K562 (cell line): ENCODE results near the gene ISYNA1. TPM values are rescaled to one million over a fixed set of nuclear protein-coding genes. Genes with fewer than 3 reads are reported as not detected.

Experiments
- ATAC-seq: fragments of 200-7000 bp; cut with Tn5 transposase; 3 replicates; pipeline ENCODE4 v1.9.1; 2020; ENCODE audit warnings: moderate library complexity
- BruUV-seq: library from RNA; stranded (reverse); fragments of 400-500 nt; replicated peaks from 2 replicates; lab custom pipeline; 2021; lab: Mats Ljungman, UMichigan
- CTCF ChIA-PET: fragments of 300-600 bp; formaldehyde crosslinking; extraction: SDS; loops from one replicate; lab custom pipeline; 2021; ENCODE audit warnings: low intra/inter-chr PET ratio; lab: Yijun Ruan, JAX
- POLR2A ChIA-PET: fragments of 300-600, 350-650 bp; sonication (Branson Sonifier 250); formaldehyde crosslinking; extraction: SDS; loops from one replicate; lab custom pipeline; 2021; ENCODE audit warnings: antibody characterized with exemption, inconsistent platforms; lab: Yijun Ruan, JAX
- DNase-seq, 4 experiments: peaks; one replicate each; pipeline versions ENCODE4 v3.0.0 to v3.0.0-alpha.2; 2011 to 2018; ENCODE audit warnings: low spot score in 3 of 4, mixed read lengths in 3 of 4; ENCODE audit errors: extremely low read depth in 1 of 4
- FAIRE-seq: peaks from 2 replicates; lab custom pipeline; 2011; peaks lifted over from hg19 to GRCh38; lab: Jason Lieb, UNC
- H2AFZ ChIP-seq: 2 replicates; pipeline ENCODE4 v1.6.0; 2011; ENCODE audit warnings: low read depth, low read length, control low read depth, inconsistent platforms
- H3K27ac ChIP-seq: fragments of 200-600 bp; 3 replicates; pipeline ENCODE4 v1.8.0; 2011; ENCODE audit warnings: low read depth, mild to moderate bottlenecking, control low read depth, inconsistent platforms, low read length, moderate library complexity, mixed read lengths; ENCODE audit errors: extremely low read depth
- H3K27me3 ChIP-seq, 2 experiments: fragments of 300-600 bp in 1 of 2; 2 replicates in 1 of 2; 3 replicates in 1 of 2; pipeline versions ENCODE4 v1.6.0 to v1.8.0; 2011; ENCODE audit warnings: inconsistent platforms in 2 of 2, low read length in 2 of 2, mild to moderate bottlenecking in 1 of 2, mixed read lengths in 1 of 2, moderate library complexity in 1 of 2; ENCODE audit not compliant: control insufficient read depth in 2 of 2, insufficient read depth in 2 of 2
- H3K36me3 ChIP-seq: fragments of 300-600 bp; 3 replicates; pipeline ENCODE4 v1.8.0; 2011; ENCODE audit warnings: mild to moderate bottlenecking, low read length, inconsistent platforms; ENCODE audit not compliant: control insufficient read depth, insufficient read depth
- H3K4me1 ChIP-seq, 2 experiments: fragments of 200-600 bp in 1 of 2; replicated peaks in 1 of 2; 2 replicates in 1 of 2; 3 replicates in 1 of 2; pipeline versions ENCODE4 v1.5.1 to v1.8.0; 2011; ENCODE audit warnings: inconsistent platforms in 2 of 2, low read length in 2 of 2, mild to moderate bottlenecking in 1 of 2, mixed read lengths in 1 of 2, moderate library complexity in 1 of 2; ENCODE audit not compliant: control insufficient read depth in 2 of 2, insufficient read depth in 2 of 2
- H3K4me2 ChIP-seq: 2 replicates; pipeline ENCODE4 v1.6.1; 2011; ENCODE audit warnings: low read length, control low read depth, inconsistent platforms, mixed read lengths; ENCODE audit not compliant: insufficient read depth
- H3K4me3 ChIP-seq: fragments of 200-600 bp; sonication (generic), shearing (Covaris generic); 2 replicates; pipeline ENCODE4 v1.5.1; 2016; ENCODE audit warnings: control low read depth, inconsistent platforms
- H3K79me2 ChIP-seq: fragments of 200-600 bp; 3 replicates; pipeline ENCODE4 v1.8.0; 2011; ENCODE audit warnings: low read length, inconsistent platforms; ENCODE audit not compliant: control insufficient read depth, insufficient read depth
- H3K9ac ChIP-seq, 2 experiments: 2 replicates each; pipeline versions ENCODE4 v1.6.0 to v1.6.1; 2011; ENCODE audit warnings: low read depth in 2 of 2, low read length in 2 of 2, control low read depth in 1 of 2, inconsistent platforms in 1 of 2, mild to moderate bottlenecking in 1 of 2, mixed read lengths in 1 of 2; ENCODE audit not compliant: insufficient read depth in 1 of 2
- H3K9me1 ChIP-seq: one replicate; pipeline ENCODE4 v1.6.0; 2011; ENCODE audit warnings: inconsistent platforms, mild to moderate bottlenecking, low read length, moderate library complexity; ENCODE audit not compliant: control insufficient read depth, insufficient read depth
- H3K9me3 ChIP-seq: replicated peaks from 2 replicates; pipeline ENCODE4 v1.5.1; 2011; ENCODE audit warnings: low read depth, low read length, inconsistent platforms; ENCODE audit not compliant: control insufficient read depth, insufficient read depth
- H4K20me1 ChIP-seq: replicated peaks from 2 replicates; pipeline ENCODE4 v1.6.1; 2011; ENCODE audit warnings: low read length, inconsistent platforms, mixed read lengths; ENCODE audit not compliant: control insufficient read depth, insufficient read depth
- BMI1 ChIP-seq: fragments of 150-350 bp; IDR thresholded peaks from 2 replicates; pipeline ENCODE4 v1.6.1; 2014; ENCODE audit warnings: low read length
- CTBP1 ChIP-seq: fragments of 450-650 bp; IDR thresholded peaks from 2 replicates; pipeline ENCODE4 v1.6.1; 2016; ENCODE audit warnings: borderline replicate concordance
- MYNN ChIP-seq, 2 experiments: sonication (generic); formaldehyde crosslinking in 1 of 2; IDR thresholded peaks; 2 replicates each; pipeline versions ENCODE4 v1.5.0 to v1.6.1; 2016 to 2020; ENCODE audit warnings: antibody characterized with exemption in 1 of 2, missing genetic modification reagents in 1 of 2
- NFYB ChIP-seq: IDR thresholded peaks from 2 replicates; pipeline ENCODE4 v1.6.1; 2011; ENCODE audit warnings: mild to moderate bottlenecking, moderate library complexity; ENCODE audit not compliant: insufficient read length; ENCODE audit errors: extremely low read depth
- PHF20 ChIP-seq: fragments of 450-650 bp; IDR thresholded peaks from 2 replicates; pipeline ENCODE4 v1.6.1; 2018; ENCODE audit not compliant: partially characterized antibody
- ZKSCAN3 ChIP-seq: fragments of 250-450 bp; sonication (Bioruptor Pico); IDR thresholded peaks from 2 replicates; pipeline ENCODE4 v1.4.0; 2020
- ZNF263 ChIP-seq: sonication (generic); formaldehyde crosslinking; IDR thresholded peaks from 2 replicates; pipeline ENCODE4 v1.8.0; 2022; ENCODE audit warnings: mild to moderate bottlenecking, missing genetic modification reagents, borderline replicate concordance
- ZNF561 ChIP-seq: fragments of 450-650 bp; formaldehyde crosslinking; conservative IDR thresholded peaks from 2 replicates; pipeline ENCODE4 v1.4.0; 2020; ENCODE audit warnings: mild to moderate bottlenecking, moderate library complexity
- WGBS: fragments of 100-300 bp; shearing (Covaris generic); methylation state at CpG from one replicate; pipeline ENCODE4 v1.1.6; 2016; ENCODE audit warnings: low coverage, mixed read lengths; ENCODE audit not compliant: insufficient coverage; ENCODE audit errors: missing lambda C conversion rate; 5-methylcytosine and 5-hydroxymethylcytosine counted together
- in situ Hi-C: fragments of 300-500 bp; cut with MboI; formaldehyde crosslinking; loops from 4 replicates; pipeline ENCODE4 v1.15.0; 2018; ENCODE audit warnings: inconsistent platforms, mixed read lengths
- intact Hi-C: fragments of 100-400 bp; cut with micrococcal nuclease; formaldehyde crosslinking; loops from 2 replicates; pipeline ENCODE4 v1.14.2; 2022
- polyA plus RNA-seq, 8 experiments: library from polyadenylated mRNA; depleted of rRNA in 4 of 8; stranded (reverse) in 5 of 8; unstranded in 3 of 8; fragments of >200 nt; fragmentation: Nextera tagmentation in 2 of 8; fragmentation: Illumina TruSeq in 1 of 8; extraction: Ambion mirVana in 2 of 8; extraction: Trizol in 1 of 8; gene quantifications; 2 replicates each; pipeline versions ENCODE4 v1.2.1 to v1.2.3, GENCODE V29; 2011 to 2014; ENCODE audit warnings: inconsistent platforms in 1 of 8, missing spikeins in 1 of 8
- total RNA-seq, 7 experiments: library from RNA; depleted of rRNA in 6 of 7; stranded (reverse); fragments of >200 nt in 6 of 7; fragmentation: Illumina TruSeq in 2 of 7; extraction: Trizol in 2 of 7; gene quantifications; 2 replicates each; pipeline versions ENCODE4 v1.2.1 to v1.2.3, GENCODE V29; 2011 to 2021; ENCODE audit warnings: low replicate concordance in 1 of 7
- TF ChIP-seq, protein P1 (sequence below): sonication (generic); formaldehyde crosslinking; IDR thresholded peaks from 2 replicates; pipeline ENCODE4 v1.8.1; 2023; ENCODE audit warnings: missing genetic modification reagents, mild to moderate bottlenecking, borderline replicate concordance
- TF ChIP-seq, protein P2 (sequence below): fragments of 200-800 bp; sonication (Bioruptor generic); IDR thresholded peaks from 2 replicates; pipeline ENCODE4 v1.6.1; 2017; ENCODE audit warnings: missing genetic modification characterization, missing compliant biosample characterization

The ISYNA1 gene
- total and polyA plus RNA-seq, 9 of the 15 experiments (the other 6 are each of a cell fraction or from before 2014, with no cell fraction given) = 21.8 to 460 (median 93.2) TPM

DNA sequence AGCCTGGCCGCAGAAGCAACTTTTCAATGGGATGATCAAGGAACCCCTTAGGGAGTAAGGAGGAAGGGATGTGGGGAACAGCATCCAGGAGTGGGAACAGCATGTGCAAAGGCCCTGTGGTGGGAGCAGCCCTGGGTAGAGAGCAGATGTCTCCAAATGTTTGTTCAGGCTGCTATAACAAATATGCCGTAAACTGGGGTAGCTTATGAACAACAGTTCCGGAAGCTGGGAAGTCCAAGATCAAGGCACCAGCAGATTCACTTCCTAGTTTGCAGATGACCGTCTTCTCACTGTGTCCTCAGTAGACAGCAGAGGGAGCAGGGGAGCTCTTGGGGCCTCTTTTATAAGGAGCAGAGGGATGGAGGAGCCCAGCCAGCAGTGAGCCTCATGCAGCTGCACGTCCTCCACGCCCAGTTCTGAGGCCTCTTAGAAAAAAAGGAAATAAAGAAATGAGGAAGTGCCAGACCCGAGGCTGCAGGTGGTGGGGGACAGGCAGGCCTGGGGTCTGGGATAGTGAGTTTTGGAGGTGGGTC is 36.3 kb downstream of the ISYNA1 start:
- 30% methylated on average over 7 of the region's 7 CpGs for WGBS
- Histone ChIP-seq H3K79me2 (no peaks in the 10 kb centered on the region), H3K4me1 (peaks cover 12 to 21% of the 10 kb centered on the region in 2 experiments), H4K20me1 (no peaks in the 10 kb centered on the region), H3K4me3 (no peak overlapping the region), H3K27me3 (no peaks in the 10 kb centered on the region), H3K4me2 (no peak overlapping the region; the same call in 1 of the 2 replicates), H3K9ac (peak overlapping the region in 1 of 2 experiments; percentile 66; a peak in 2 of 4 replicates), H2AFZ (peak overlapping the region; percentile 69), H3K9me1 (no peaks in the 10 kb centered on the region), H3K9me3 (no peaks in the 10 kb centered on the region), H3K27ac (peak overlapping the region; percentile 52; the same call in 1 of the 3 replicates), H3K36me3 (no peaks in the 10 kb centered on the region)
- intact Hi-C loops (no loop called here), in situ Hi-C loops (loop anchor here (5.0 kb wide), 1 partner anchor 189 kb away; no protein-coding TSS in a partner anchor)
- peak; percentile 94 for ATAC-seq
- peak; percentile 39 to 85 (median 56) for DNase-seq
- ChIA-PET CTCF (interaction anchor here (0.6 to 1.0 kb wide), 2 partner anchors 12 to 14 kb away, joined by 3 read pairs; no protein-coding TSS in a partner anchor), POLR2A (interaction anchor here (0.6 to 4.1 kb wide), 4 partner anchors 12 to 120 kb away, joined by 4 to 80 read pairs (median 10); partner anchors contain the start of genes GDF15 and JUND)
- peak; percentile 51 for FAIRE-seq
- BruUV-seq = no TSS peak
- TF ChIP-seq MYNN (IDR thresholded peaks at IDR 0.05) (no peak), MYNN (CRISPR knock-in tag; IDR thresholded peaks at IDR 0.05) (no peak), ZNF561 (CRISPR knock-in tag) (no peak), BMI1 (no peak), ZNF263 (CRISPR knock-in tag) (peak; percentile 70; the same call in 1 of the 2 replicates), ZKSCAN3 (CRISPR knock-in tag) (no peak), PHF20 (no peak), CTBP1 (peak; percentile 72; the same call in 1 of the 2 replicates), NFYB (no peak)
- TF ChIP-seq, protein P1, sequence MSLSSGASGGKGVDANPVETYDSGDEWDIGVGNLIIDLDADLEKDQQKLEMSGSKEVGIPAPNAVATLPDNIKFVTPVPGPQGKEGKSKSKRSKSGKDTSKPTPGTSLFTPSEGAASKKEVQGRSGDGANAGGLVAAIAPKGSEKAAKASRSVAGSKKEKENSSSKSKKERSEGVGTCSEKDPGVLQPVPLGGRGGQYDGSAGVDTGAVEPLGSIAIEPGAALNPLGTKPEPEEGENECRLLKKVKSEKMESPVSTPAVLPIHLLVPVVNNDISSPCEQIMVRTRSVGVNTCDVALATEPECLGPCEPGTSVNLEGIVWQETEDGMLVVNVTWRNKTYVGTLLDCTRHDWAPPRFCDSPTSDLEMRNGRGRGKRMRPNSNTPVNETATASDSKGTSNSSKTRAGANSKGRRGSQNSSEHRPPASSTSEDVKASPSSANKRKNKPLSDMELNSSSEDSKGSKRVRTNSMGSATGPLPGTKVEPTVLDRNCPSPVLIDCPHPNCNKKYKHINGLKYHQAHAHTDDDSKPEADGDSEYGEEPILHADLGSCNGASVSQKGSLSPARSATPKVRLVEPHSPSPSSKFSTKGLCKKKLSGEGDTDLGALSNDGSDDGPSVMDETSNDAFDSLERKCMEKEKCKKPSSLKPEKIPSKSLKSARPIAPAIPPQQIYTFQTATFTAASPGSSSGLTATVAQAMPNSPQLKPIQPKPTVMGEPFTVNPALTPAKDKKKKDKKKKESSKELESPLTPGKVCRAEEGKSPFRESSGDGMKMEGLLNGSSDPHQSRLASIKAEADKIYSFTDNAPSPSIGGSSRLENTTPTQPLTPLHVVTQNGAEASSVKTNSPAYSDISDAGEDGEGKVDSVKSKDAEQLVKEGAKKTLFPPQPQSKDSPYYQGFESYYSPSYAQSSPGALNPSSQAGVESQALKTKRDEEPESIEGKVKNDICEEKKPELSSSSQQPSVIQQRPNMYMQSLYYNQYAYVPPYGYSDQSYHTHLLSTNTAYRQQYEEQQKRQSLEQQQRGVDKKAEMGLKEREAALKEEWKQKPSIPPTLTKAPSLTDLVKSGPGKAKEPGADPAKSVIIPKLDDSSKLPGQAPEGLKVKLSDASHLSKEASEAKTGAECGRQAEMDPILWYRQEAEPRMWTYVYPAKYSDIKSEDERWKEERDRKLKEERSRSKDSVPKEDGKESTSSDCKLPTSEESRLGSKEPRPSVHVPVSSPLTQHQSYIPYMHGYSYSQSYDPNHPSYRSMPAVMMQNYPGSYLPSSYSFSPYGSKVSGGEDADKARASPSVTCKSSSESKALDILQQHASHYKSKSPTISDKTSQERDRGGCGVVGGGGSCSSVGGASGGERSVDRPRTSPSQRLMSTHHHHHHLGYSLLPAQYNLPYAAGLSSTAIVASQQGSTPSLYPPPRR = no peak
- TF ChIP-seq, protein P2, sequence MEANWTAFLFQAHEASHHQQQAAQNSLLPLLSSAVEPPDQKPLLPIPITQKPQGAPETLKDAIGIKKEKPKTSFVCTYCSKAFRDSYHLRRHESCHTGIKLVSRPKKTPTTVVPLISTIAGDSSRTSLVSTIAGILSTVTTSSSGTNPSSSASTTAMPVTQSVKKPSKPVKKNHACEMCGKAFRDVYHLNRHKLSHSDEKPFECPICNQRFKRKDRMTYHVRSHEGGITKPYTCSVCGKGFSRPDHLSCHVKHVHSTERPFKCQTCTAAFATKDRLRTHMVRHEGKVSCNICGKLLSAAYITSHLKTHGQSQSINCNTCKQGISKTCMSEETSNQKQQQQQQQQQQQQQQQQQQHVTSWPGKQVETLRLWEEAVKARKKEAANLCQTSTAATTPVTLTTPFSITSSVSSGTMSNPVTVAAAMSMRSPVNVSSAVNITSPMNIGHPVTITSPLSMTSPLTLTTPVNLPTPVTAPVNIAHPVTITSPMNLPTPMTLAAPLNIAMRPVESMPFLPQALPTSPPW (CRISPR knock-in tag) = peak; percentile 35
